Stimulated activated naive CD8-positive, alpha-beta T cell treated with anti-CD3 and anti-CD28 coated beads, Interleukin-15, Interleukin-2, amounts not matched to agents 100 U/mL and 50 U/mL, for 24 hours (primary cell): Measurements from ENCODE around the gene CALCR.
"Not testable (repeated sequence)": the region's sequence is repeated elsewhere in the genome, so short reads cannot be mapped to it uniquely, and the experiment has no call there.

Source experiments
- ATAC-seq: fragments of 150-1000 bp; cut with Tn5 transposase; one replicate; pipeline ENCODE4 v1.10.0; 2021
- DNase-seq: peaks from one replicate; pipeline ENCODE4 v3.0.0; 2021

Gene CALCR

GRCh38 chr7:93574646-93575554 is at the start of gene CALCR:
Gene CALCR (minus strand): TSS chr7:93574724. CDS start chr7:93486981, 87,743 bp downstream.
- ATAC-seq (no peak), DNase-seq (no peak)

GRCh38 chr7:93623816-93624215 is 49.3 kb upstream of the CALCR start:
- no peak for DNase-seq

GRCh38 chr7:93622036-93623033 is 47.8 kb upstream of the CALCR start:
- ATAC-seq (no peak), DNase-seq (no peak)

More at GRCh38 chr7:93623816-93624215, 49.3 kb upstream of the CALCR start:
- ATAC-seq = no peak

- ATAC-seq (no peak), DNase-seq (no peak)
Measured at GRCh38 chr7:93620864-93621263, 46.3 kb upstream of the CALCR start.

- DNase-seq (no peak), ATAC-seq (no peak)
Measured at GRCh38 chr7:93620057-93620456, 45.5 kb upstream of the CALCR start.

GRCh38 chr7:93601363-93601762 is 26.8 kb upstream of the CALCR start:
- ATAC-seq = no peak
- no peak for DNase-seq

GRCh38 chr7:93594250-93594649 is 19.7 kb upstream of the CALCR start:
- DNase-seq = no peak
- no peak for ATAC-seq

- no peak for ATAC-seq
- no peak for DNase-seq
Measured at GRCh38 chr7:93592588-93593266, 18.2 kb upstream of the CALCR start.

- ATAC-seq, DNase-seq: not testable (repeated sequence)
Measured at GRCh38 chr7:93591224-93592050, 16.9 kb upstream of the CALCR start.

GRCh38 chr7:93586479-93586865 is 11.9 kb upstream of the CALCR start:
- not testable (repeated sequence) for DNase-seq, ATAC-seq

GRCh38 chr7:93585694-93586478 is 11.4 kb upstream of the CALCR start:
- not testable (repeated sequence) for ATAC-seq, DNase-seq

GRCh38 chr7:93579431-93579830 is 4.9 kb upstream of the CALCR start:
- ATAC-seq (no peak), DNase-seq (no peak)

GRCh38 chr7:93578762-93579161 is 4.2 kb upstream of the CALCR start:
- DNase-seq (no peak), ATAC-seq (no peak)

GRCh38 chr7:93575555-93576399 is 1.3 kb upstream of the CALCR start:
- ATAC-seq = no peak
- no peak for DNase-seq

- ATAC-seq (no peak), DNase-seq (no peak)
Measured at GRCh38 chr7:93574269-93574645, 267 bp downstream of the CALCR start.

- no peak for ATAC-seq
Measured at GRCh38 chr7:93569189-93569588, 5.3 kb downstream of the CALCR start.

GRCh38 chr7:93566876-93567275 is 7.6 kb downstream of the CALCR start:
- no peak for DNase-seq
- ATAC-seq = no peak

More at GRCh38 chr7:93569189-93569588, 5.3 kb downstream of the CALCR start:
- DNase-seq = no peak

GRCh38 chr7:93563584-93563983 is 10.9 kb downstream of the CALCR start:
- DNase-seq = no peak

GRCh38 chr7:93562936-93563335 is 11.6 kb downstream of the CALCR start:
- no peak for DNase-seq
- ATAC-seq = no peak

More at GRCh38 chr7:93563584-93563983, 10.9 kb downstream of the CALCR start:
- ATAC-seq = no peak
